WTC11 (cell line): ENCODE results near the gene INHBB.

Experiments used
- CREB1 ChIP-seq: sonication (generic); formaldehyde crosslinking; IDR thresholded peaks from 2 replicates; pipeline ENCODE4 v1.8.0; 2023; ENCODE audit warnings: mild to moderate bottlenecking, missing genetic modification reagents
- GABPB1 ChIP-seq: sonication (generic); formaldehyde crosslinking; IDR thresholded peaks from 2 replicates; pipeline ENCODE4 v1.8.1; 2023; ENCODE audit warnings: mild to moderate bottlenecking, missing genetic modification reagents

GRCh38 chr2:120371969-120372625 lies 26.2 kb downstream of the INHBB start:
- no peak for TF ChIP-seq CREB1
- no peak for TF ChIP-seq GABPB1 (CRISPR knock-in tag)
